Measurements from ENCODE around the gene CNGA4. TPM values are rescaled to one million over a fixed set of nuclear protein-coding genes. Genes with fewer than 3 reads are reported as not detected.

The CNGA4 gene
- total RNA-seq, 2 experiments from 2014 or later = 0.16 TPM; not detected in 1

GRCh38 chr11:6219359-6219758, 19.5 kb upstream of the CNGA4 start:
- Histone ChIP-seq H3K4me1 (ENCODE audit: insufficient read depth, low read length) (no peaks in the 10 kb centered on the region), H3K27me3 (ENCODE audit: control insufficient read depth in 1 of 2, insufficient read depth in 2 of 2, low read length in 2 of 2) (no peaks in the 10 kb centered on the region), H3K36me3 (ENCODE audit: insufficient read depth, low read length) (peaks cover 87% of the 10 kb centered on the region), H3K4me3 (ENCODE audit: low read length) (no peak overlapping the region), H3K9me3 (ENCODE audit: control insufficient read depth in 1 of 2, insufficient read depth in 1 of 2, low read length in 2 of 2) (no peaks in the 10 kb centered on the region), H3K27ac (ENCODE audit: low read depth in 1 of 2, low read length in 2 of 2) (no peak overlapping the region)
- DNase-seq = peak in 2 of 14 experiments; percentile 21 to 38
- peaks cover 90% of the 10 kb centered on the region for H3K36me3 Mint-ChIP-seq (ENCODE audit: low read depth)
- POLR2A ChIA-PET = no interaction called here
- CTCF ChIA-PET = no interaction called here
- peak overlapping the region; percentile 6 for H3K27ac Mint-ChIP-seq
- H3K4me3 Mint-ChIP-seq = no peak overlapping the region
- H3K4me1 Mint-ChIP-seq (ENCODE audit: low read depth) = peaks cover 16% of the 10 kb centered on the region
- H3K27me3 Mint-ChIP-seq = no peaks in the 10 kb centered on the region
- no peak for ATAC-seq (ENCODE audit: poor library complexity)
- intact Hi-C loops (cut with DNase I, micrococcal nuclease) = no loop called here
- H3K9me3 Mint-ChIP-seq = no peaks in the 10 kb centered on the region
- TF ChIP-seq CTCF (IDR thresholded peaks at IDR 0.05) = no peak

GRCh38 chr11:6223854-6224253, 15.0 kb upstream of the CNGA4 start:
- H3K4me1 Mint-ChIP-seq (ENCODE audit: low read depth) = peaks cover 51% of the 10 kb centered on the region
- CTCF ChIA-PET = no interaction called here

GRCh38 chr11:6224421-6224820, 14.5 kb upstream of the CNGA4 start:
- Mint-ChIP-seq H3K36me3 (ENCODE audit: low read depth) (peaks cover 68% of the 10 kb centered on the region), H3K27ac (no peak overlapping the region), H3K4me3 (no peak overlapping the region), H3K9me3 (no peaks in the 10 kb centered on the region), H3K4me1 (ENCODE audit: low read depth) (peaks cover 51% of the 10 kb centered on the region), H3K27me3 (no peaks in the 10 kb centered on the region)
- Histone ChIP-seq H3K9me3 (ENCODE audit: control insufficient read depth in 1 of 2, insufficient read depth in 1 of 2, low read length in 2 of 2) (no peaks in the 10 kb centered on the region), H3K36me3 (ENCODE audit: insufficient read depth, low read length) (peaks cover 55% of the 10 kb centered on the region), H3K4me1 (ENCODE audit: insufficient read depth, low read length) (peaks cover under 1% of the 10 kb centered on the region), H3K27ac (ENCODE audit: low read depth in 1 of 2, low read length in 2 of 2) (no peak overlapping the region), H3K4me3 (ENCODE audit: low read length) (no peak overlapping the region), H3K27me3 (ENCODE audit: control insufficient read depth in 1 of 2, insufficient read depth in 2 of 2, low read length in 2 of 2) (no peaks in the 10 kb centered on the region)
- no peak for ATAC-seq (ENCODE audit: poor library complexity)
- no peak for TF ChIP-seq CTCF (IDR thresholded peaks at IDR 0.05)
- POLR2A ChIA-PET = interaction anchor here (1.8 kb wide), 1 partner anchor 10 kb away, joined by 7 read pairs; the partner anchor contains the start of gene FHIP1B
- DNase-seq = no peak
- intact Hi-C loops (cut with DNase I, micrococcal nuclease) = no loop called here
- CTCF ChIA-PET = no interaction called here

More at GRCh38 chr11:6223854-6224253, 15.0 kb upstream of the CNGA4 start:
- H3K27me3 ChIP-seq (ENCODE audit: control insufficient read depth in 1 of 2, insufficient read depth in 2 of 2, low read length in 2 of 2) = no peaks in the 10 kb centered on the region
- Mint-ChIP-seq H3K27me3 (no peaks in the 10 kb centered on the region), H3K4me3 (no peak overlapping the region), H3K36me3 (ENCODE audit: low read depth) (peaks cover 73% of the 10 kb centered on the region), H3K27ac (no peak overlapping the region), H3K9me3 (no peaks in the 10 kb centered on the region)
- no peak overlapping the region for H3K27ac ChIP-seq (ENCODE audit: low read depth in 1 of 2, low read length in 2 of 2)
- no peak for TF ChIP-seq CTCF (IDR thresholded peaks at IDR 0.05)
- ATAC-seq (ENCODE audit: poor library complexity) = no peak
- intact Hi-C loops (cut with DNase I, micrococcal nuclease) = no loop called here
- no peak overlapping the region for H3K4me3 ChIP-seq (ENCODE audit: low read length)
- no peak for DNase-seq
- H3K36me3 ChIP-seq (ENCODE audit: insufficient read depth, low read length) = peaks cover 58% of the 10 kb centered on the region
- POLR2A ChIA-PET = no interaction called here
- H3K9me3 ChIP-seq (ENCODE audit: control insufficient read depth in 1 of 2, insufficient read depth in 1 of 2, low read length in 2 of 2) = no peaks in the 10 kb centered on the region
- no peaks in the 10 kb centered on the region for H3K4me1 ChIP-seq (ENCODE audit: insufficient read depth, low read length)
